GM10847 (cell line): Measurements from ENCODE around the gene TAS1R3.

Experiments
- POLR2A ChIP-seq: IDR thresholded peaks from 2 replicates; pipeline ENCODE4 v1.6.1; 2011; ENCODE audit not compliant: insufficient read length; ENCODE audit errors: extremely low read depth

Gene TAS1R3

DNA sequence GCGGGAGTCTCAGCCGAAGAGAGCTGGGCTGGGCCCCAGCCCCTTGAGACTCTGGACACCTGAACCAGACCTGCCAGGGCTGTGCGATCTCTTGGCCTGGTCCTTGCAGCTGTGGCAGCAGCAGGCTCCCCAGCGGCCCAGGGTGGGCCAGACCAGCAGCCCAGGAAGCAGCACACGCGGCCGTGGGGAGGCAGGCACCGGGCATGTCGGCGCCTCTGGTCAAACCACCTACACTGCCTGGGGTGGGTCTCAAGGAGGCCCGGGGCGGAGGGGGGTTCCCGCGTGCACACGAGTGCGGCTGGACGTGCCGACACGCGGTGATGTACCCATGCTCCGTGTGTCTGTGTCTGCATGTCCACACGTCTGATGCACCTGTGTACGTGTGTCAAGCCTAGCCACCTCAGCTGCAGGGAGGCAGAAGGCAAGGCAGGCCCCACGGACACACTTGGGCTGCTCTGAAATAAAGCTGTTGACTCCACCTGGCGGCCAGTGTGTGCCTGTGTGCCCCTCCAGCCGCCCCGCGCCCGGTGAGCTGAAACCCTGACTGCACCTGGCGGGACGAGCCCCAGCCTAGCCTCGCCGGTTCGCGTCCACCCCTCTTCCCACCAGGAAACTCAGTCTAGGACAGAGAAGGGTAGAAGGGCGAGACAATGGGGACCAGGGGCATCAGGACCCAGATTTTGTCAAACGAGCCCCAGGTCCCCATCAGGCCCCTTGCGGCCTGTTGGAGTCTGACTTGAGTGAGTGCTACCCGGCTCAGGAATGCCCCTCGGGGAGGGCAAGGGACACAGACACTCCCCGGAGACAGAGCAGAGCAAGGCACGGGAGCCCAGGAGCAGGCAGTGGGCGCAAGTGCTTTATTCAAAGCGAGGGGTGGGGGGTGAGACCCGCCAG is 39.3 kb upstream of the TAS1R3 start:
- no peak for TF ChIP-seq POLR2A

DNA sequence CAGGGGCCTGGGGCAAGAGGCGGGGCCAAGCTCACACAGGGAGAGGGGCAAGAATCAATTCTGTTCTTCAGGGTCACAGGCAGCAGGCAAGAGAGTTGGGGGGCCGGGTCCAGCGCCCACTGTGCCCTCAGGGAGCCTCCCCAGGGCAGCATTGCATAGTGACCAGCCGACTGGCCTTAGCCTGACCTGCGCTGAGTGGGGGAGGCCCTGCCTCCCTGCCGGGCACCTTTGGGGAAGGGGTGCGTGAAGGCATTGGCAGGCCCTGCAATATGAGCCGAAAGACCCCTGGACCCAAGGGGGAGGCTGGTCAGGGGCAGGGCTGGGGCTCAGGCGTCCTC is 38.7 kb upstream of the TAS1R3 start:
- no peak for TF ChIP-seq POLR2A

DNA sequence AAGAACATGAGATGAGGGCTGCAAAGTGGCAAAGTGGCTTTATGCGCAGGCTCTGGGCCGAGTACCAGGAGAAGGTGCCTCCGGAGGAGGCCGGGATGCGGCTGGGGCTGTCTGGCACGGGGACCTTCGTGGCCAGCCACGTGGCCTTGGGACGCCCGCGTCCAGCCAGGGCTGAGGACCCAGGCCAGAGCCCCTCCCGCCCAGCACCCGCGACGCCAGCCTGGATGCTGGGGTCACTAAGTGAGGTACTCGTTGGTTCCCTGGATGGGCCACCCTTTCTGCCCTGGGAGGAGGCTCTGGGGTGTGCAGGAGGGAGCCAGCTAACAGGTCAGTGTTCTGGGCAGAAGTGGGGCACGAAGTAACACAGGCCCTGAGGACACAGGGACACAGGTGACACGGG is 38.2 kb upstream of the TAS1R3 start:
- TF ChIP-seq POLR2A = no peak

DNA sequence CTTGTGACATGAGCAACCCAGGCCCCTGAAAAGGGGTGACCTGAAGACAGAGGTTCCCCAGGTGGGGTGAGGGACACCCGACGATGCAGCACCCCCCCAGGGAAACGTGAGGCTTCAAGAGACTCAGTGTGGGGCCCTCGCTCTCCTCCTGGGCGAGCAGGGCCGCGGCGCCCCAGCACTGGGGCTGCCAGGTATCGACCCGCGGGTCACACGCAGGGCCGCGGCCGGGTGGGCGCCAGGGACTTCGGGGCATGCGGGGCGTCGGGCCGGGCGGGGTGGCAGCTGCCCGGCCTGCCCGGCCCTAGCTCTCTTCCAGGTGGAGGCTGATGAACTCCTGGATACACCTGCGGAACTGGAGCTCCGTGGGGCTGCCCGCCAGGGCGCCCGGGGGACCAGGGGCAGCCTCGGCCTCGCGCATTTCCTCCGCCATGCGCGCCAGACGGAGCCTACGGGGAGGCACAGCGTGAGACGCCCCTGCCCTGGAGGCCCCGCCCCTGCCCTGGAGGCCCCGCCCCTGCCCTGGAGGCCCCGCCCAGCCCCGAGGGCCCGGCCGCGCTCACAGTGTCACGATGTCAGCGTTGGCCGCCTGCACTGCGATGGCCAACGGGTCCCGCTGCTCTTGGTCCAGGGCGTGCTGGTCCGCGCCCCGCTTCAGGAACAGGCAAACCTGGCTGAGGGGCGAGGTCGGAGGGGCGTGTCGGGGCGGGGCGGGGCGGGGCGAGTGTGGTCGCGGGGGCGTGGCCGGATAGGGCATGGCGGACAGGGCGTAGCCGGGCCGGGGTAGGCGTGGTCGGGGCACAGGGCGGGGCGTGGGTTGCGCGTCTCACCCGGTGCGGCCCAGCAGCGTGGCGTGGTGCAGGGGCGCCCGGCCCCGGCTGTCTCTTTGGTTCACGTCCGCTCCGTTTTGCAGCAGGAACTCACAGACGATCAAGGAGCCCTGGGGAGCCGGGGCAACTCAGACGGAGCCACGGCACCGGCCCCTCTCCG is 37.5 kb upstream of the TAS1R3 start:
- no peak for TF ChIP-seq POLR2A

DNA sequence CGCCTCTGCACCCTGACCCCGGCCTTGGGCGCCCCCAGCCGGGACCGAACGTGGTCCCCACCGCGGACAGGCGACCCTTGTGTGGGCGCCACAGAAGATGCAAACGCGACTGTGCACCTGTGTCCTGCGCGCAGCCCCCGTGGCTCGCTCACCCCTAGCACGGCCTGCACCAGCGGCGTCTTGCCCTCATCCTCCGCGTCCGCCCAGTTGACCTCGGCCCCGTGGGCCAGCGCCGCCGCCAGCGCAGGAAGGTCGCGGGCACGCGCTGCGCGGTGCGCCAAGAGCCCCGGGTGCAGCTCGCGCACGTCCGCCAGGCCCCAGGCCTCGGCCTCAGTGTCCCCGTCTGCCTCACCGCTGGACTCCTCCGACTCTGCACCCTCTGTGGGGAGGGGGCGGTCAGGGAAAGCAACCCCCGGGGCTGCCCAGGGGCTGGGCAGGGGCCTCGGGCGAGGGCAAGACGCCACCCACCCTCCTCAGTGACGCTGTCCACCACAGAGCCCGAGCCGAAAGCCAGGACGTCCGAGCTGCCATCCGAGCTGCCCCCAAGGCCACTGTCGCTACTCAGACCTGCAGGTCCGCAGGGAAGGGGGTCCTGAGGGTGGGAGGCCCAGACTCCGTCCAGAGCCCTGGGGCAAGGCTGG is 36.7 kb upstream of the TAS1R3 start:
- TF ChIP-seq POLR2A = no peak

DNA sequence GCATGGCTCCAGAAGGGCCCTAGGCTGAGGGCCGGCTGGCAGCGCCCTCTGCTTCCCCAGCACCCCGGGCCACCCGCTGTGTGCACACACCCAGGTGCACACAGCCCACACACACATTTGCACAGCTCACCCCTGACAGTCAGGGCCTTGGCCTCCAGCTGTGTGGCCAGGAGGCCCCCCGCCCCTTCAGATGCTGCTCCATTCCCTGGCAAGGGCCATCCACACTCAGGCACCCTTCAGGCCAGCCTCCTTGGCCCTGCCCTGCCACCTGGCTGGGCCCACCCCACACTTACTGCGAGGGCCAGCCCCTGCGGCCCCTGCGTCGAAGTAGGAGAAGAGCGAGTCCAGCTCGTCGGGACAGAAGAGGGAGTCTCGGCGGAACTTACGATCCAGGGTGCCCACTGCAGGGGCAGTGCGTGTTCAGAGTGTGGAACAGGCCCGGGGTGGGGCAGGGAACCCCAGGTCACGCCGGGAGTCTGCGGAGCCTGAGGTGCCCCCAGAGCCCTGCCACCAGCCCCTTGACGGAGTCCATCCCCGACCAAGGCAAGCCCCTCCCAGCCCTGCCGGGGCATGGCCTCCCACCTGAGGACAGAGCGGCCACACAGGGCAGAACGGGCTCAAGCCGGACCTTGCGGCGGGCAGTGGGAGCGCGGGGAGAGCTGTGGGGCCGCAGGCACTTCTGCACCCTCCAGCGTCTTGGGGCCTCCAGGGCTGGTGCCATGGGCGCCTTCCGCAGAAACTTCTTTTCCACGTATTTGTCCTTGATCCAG is 35.7 kb upstream of the TAS1R3 start:
- no peak for TF ChIP-seq POLR2A

DNA sequence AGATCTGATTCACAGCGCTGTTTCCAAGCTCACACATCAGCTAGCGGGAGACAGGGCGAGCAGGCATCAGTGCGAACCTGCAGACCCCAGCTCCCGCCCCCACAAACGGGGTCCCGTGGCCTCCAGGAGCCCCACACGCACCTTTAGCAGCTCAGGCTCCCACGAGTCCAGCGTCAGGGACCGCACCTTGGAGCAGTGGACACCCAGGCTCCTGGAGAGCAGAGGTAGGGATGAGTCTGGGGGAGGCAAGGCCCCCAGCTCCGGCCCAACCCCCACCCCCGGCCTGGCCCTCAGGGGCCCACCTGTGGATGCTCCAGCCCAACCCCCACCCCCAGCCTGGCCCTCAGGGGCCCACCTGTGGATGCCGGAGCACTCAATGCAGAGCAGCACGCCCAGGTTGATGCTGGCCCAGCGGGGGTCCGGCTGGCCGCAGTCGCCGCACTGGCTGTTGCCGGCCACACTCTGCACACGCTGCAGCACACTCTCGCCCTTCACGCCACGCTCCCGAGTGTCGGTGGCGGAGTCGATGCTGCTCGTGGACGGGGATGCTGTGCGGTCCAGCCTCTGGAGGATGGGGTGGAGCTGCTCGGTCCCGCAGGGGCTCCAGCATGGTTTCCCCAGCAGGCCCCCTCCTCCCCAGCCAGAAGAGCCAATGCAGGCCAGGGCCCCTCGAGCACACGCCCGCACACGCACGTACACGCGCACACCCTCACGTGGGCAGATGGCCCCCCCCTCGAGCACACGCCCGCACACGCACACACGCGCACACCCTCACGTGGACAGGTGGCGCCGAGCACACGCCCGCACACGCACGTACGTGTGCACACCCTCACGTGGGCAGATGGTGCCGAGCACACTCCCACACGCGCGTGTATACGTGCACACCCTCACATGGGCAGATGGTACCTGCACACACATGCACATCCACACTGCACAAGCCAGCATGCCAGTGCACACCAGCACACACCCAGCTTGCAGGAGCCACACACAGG is 34.7 kb upstream of the TAS1R3 start:
- no peak for TF ChIP-seq POLR2A

DNA sequence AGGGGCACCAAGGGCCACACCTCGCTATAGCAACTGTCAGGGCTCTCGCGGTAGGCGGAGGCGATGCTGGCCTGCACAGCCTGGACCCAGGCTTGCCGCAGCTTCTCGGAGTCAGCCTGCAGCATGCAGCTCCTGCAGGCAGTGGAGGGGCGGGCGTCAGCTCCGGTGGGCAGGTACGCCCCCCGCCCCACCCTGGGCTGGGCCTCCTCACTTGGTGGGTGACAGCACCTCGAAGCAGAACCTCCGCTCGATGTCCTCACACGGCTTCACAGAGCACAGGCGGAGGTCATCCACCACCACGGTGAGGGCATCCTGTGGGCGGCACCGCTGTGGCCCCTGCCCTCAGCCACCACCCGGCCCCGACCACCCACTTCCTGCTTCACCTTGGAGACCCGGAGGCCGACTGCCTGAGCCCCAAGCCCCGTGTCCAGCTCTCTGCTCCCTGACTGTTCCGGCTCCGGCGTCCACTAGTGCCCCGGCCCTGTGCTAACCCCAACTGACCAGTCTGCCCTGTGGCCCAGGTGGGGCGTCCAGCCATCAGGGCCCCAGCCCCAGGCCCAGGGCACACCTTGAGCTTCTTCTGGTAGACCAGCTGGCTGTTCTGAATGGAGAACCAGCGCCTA is 33.2 kb upstream of the TAS1R3 start:
- no peak for TF ChIP-seq POLR2A

DNA sequence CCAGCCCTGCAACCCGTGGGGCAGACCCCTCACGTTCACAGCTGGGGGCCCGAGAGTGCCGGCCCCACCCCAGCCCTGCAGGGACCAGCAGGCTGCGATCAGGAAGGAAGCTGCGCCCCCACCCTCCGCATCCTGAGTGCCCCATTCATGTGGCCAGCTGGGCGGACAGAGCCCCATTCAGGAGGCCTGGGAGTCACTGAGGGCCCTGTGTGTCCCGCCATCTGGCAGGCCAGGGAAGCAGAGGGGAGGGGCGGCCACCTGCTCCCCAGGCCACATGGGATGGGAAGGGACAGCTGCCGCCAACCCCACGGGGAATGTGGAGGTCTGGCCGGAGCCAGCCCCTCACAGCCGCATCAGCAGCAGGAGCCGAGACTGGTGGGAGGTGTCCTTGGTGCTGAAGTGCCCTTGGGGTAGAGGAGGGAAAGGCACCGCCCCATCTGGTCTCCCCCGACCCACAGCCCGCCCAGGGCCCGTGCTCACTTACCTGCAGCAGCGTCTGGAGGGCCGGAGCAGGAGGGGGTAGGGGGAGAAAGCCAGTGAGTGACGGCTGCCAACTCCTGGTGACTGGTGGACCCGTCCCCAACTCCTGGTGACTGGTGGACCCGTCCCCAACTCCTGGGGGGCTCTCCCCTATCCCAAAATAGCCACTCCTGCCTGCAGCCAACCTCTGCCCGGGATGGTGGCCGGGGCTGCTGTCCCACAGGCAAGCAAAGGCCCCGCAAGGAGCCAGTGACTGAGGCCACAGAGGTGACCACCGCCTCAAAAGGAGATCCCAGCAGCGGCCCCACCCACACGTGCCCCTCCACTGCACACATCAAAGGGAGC is 32.0 kb upstream of the TAS1R3 start:
- no peak for TF ChIP-seq POLR2A

DNA sequence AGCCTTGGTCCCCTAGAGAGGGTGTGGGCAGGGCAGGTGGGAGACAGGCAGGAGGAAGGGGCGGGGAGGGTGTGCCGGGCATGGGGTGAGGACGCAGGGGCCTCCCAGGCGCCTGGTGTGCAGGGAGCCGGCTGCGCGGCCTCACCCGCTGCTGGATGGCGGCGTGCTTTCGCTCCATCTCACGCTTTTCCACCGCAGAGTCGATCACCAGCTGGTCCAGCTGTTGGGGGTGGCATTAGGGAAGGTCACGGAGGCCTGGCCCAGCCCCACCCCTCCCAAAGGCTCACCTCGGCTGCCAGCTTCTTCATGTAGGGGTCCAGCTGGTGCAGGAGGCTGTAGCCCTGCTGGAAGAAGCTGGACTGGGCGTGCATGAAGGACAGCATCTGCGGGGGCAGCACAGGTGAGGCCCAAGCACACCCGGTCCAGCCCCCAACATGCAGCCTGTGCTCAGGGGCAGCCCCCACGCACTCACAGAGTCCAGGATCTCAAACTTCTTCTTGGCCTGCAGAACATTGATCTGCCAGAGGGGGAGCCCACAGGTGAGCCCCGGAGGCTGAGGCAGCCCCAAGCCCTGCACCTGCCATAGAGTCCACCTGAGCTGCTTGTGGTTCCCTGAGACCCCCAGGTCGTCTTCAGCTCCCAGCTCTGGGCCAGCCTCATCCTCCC is 31.3 kb upstream of the TAS1R3 start:
- no peak for TF ChIP-seq POLR2A

DNA sequence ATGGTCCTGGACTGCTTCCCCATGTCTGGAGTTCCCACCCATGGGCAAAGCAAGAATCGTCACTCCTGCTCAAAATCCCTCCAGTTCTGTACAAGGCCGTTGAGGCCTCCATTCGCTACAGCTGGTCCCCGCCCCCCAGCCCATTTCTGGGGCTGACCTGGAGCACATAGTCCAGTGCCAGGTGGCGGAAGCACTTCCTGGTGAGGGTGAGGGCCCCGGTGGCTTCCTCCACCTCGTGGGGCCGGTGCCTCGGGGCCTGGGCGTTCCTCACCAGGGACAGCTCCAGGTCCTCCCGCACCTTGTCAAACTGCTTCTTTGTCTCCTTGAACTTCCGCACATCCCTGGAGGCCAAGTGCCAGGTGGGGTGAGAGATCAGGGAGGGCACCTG is 30.7 kb upstream of the TAS1R3 start:
- TF ChIP-seq POLR2A = no peak

DNA sequence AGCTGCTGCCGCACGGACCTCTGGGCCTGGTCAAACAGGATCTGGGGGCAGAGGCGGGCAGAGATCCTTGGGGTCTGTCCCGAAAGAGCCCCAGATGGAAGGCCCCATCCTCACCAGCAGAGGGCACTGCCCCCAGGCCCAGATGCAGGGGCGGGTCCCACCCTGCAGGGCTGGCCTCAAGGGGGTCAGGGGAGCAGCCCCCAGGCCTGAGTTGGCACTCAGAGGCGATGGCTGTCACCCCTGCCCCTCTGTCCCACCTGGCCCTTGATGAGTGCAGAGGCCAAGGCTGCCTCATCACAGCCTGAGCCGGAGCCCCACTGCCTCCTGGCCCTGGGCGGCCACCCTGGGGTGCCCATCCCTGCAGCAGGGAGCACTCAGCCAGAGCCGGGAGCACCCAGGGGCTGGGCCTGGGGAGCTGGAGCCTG is 29.1 kb upstream of the TAS1R3 start:
- TF ChIP-seq POLR2A = no peak

DNA sequence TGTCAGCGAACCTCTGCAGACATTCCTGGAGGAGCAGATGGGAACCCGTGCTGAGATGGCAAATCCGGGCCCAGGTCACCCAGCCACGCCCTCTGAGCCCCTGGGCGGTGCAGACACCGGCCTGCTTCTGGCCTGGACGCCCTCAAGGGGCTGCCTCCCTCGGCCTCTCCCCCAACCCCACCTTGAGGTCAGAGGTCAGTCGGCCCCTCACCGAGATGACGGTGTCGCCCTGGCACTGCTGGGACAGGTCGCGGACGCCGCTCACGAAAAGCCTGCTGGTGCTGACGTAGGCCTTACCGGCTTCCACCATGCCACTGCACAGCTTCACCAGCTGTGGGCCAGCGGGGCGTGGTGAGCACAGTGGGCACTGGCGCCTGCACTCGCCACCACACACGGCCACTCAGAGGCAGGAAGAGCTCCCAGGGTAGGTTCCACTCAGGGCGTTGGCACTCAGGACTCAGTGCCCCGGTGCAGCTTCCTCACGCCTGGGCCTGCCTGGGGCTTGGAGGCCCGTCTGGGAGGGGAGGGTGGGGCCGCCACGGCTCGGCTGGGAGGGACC is 28.1 kb upstream of the TAS1R3 start:
- no peak for TF ChIP-seq POLR2A
